Chondrocyte (in vitro differentiated cells): ENCODE data around the gene KCNK7. TPM values are rescaled to one million over a fixed set of nuclear protein-coding genes. Genes with fewer than 3 reads are reported as not detected.
A peak's percentile ranks its signal among the peaks of the same experiment; 100 is the strongest.

Experiments
- DNase-seq: peaks from one replicate; pipeline ENCODE4 v3.0.0; 2021; ENCODE audit warnings: mixed read lengths, low spot score
- H3K27ac Mint-ChIP-seq: one replicate; pipeline ENCODE4 v1.8.0; 2021; ENCODE audit warnings: mild to moderate bottlenecking, moderate library complexity, mixed read lengths; ENCODE audit not compliant: unreplicated experiment
- H3K27me3 Mint-ChIP-seq: 2 replicates; pipeline ENCODE4 v1.8.0; 2021; ENCODE audit warnings: low read depth, mixed read lengths
- H3K36me3 Mint-ChIP-seq: 2 replicates; pipeline ENCODE4 v1.8.0; 2021; ENCODE audit warnings: low read depth, mixed read lengths
- H3K4me1 Mint-ChIP-seq: 2 replicates; pipeline ENCODE4 v1.8.0; 2021; ENCODE audit warnings: low read depth, mild to moderate bottlenecking, mixed read lengths
- H3K4me3 Mint-ChIP-seq: one replicate; pipeline ENCODE4 v1.8.0; 2021; ENCODE audit warnings: mild to moderate bottlenecking, moderate library complexity, mixed read lengths; ENCODE audit not compliant: unreplicated experiment
- H3K9me3 Mint-ChIP-seq: 2 replicates; pipeline ENCODE4 v1.8.0; 2021; ENCODE audit warnings: low read depth, mixed read lengths
- total RNA-seq: library from RNA; stranded (reverse); gene quantifications from 3 replicates; pipeline ENCODE4 v1.2.1, GENCODE V29; 2021
- TF ChIP-seq, protein P1 (sequence below): fragments of 200-600 bp; sonication (generic); IDR thresholded peaks from 2 replicates; pipeline ENCODE4 v1.5.0; 2021; ENCODE audit warnings: antibody characterized with exemption, mild to moderate bottlenecking, moderate library complexity

Gene KCNK7
- total RNA-seq, 1 donor from 2014 or later, result 0.22 TPM

DNA sequence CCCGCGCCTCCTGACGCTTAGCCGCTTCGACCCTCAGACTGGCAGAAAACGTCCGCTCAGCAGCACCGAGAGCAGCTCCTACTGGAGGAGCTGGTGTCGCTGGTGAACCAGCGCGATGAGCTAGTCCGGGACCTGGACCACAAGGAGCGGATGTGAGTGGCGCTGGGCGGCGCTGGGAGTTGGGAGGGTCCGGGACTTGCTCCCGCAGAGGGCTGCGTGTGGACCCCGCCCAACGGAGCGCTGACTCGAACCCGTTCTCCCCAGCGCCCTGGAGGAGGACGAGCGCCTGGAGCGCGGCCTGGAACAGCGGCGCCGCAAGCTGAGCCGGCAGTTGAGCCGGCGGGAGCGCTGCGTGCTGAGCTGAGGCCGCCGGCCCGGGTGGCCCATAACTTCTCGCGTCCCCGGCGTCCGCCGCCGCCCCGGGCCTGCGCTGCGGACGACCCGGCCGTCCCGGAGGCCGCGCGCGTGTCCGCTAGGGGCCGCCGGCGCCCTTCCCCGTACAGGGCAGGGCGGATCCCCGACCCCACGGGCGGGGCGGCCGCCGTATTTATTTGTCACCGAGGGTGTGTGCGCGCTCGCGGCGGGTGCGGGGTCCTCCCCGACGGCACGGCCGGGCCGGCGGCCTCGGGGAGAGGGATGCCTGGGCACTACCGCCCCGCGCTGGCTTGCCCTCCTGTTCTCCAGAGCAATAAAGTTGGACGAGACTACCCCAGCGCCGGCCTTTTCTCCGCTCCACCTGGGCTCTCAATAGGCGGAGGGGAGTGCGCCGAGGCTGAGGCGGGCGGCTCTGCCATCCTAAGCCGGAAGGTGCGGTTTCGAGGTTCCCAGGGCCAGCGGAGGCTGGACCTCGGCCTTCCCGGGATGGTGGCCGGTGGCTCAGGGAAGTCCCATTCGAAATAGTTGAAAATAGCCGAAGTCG is 3.4 kb downstream of the KCNK7 start:
- TF ChIP-seq, protein P1, sequence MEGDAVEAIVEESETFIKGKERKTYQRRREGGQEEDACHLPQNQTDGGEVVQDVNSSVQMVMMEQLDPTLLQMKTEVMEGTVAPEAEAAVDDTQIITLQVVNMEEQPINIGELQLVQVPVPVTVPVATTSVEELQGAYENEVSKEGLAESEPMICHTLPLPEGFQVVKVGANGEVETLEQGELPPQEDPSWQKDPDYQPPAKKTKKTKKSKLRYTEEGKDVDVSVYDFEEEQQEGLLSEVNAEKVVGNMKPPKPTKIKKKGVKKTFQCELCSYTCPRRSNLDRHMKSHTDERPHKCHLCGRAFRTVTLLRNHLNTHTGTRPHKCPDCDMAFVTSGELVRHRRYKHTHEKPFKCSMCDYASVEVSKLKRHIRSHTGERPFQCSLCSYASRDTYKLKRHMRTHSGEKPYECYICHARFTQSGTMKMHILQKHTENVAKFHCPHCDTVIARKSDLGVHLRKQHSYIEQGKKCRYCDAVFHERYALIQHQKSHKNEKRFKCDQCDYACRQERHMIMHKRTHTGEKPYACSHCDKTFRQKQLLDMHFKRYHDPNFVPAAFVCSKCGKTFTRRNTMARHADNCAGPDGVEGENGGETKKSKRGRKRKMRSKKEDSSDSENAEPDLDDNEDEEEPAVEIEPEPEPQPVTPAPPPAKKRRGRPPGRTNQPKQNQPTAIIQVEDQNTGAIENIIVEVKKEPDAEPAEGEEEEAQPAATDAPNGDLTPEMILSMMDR, result no peak
- H3K4me3 Mint-ChIP-seq, result no peak overlapping the region
- H3K4me1 Mint-ChIP-seq, result peaks cover 23% of the 10 kb centered on the region
- H3K9me3 Mint-ChIP-seq, result no peaks in the 10 kb centered on the region
- H3K27ac Mint-ChIP-seq, result no peak overlapping the region
- no peaks in the 10 kb centered on the region for H3K27me3 Mint-ChIP-seq
- H3K36me3 Mint-ChIP-seq, result peaks cover 5% of the 10 kb centered on the region
- no peak for DNase-seq

DNA sequence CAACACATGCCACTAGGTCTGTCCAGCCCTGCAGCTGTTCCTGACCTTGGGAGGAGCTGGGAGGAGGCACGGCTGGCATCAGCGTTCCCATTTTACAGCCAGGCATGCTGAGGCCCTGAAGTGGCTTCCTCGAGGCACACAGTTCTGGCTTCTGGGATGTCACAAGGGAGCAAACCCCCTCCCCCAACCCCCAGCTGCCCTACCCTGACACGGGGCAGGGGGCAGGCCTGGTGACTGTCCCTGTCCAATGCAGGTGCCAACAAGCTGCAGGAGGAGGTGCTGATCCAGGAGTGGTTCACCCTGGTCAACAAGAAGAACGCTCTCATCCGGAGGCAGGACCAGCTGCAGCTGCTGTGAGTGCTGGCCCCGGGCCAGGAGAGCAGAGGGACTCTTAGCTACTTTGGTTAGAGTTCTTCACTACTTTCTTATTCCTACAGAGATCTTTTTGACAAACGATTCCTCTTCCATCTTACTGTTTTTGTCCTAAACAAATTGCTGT is 5.3 kb downstream of the KCNK7 start:
- Mint-ChIP-seq H3K27ac (no peak overlapping the region), H3K4me1 (peaks cover 30% of the 10 kb centered on the region), H3K36me3 (peaks cover 7% of the 10 kb centered on the region), H3K4me3 (no peak overlapping the region), H3K27me3 (no peaks in the 10 kb centered on the region), H3K9me3 (no peaks in the 10 kb centered on the region)
- no peak for DNase-seq
- TF ChIP-seq, protein P1, result no peak

DNA sequence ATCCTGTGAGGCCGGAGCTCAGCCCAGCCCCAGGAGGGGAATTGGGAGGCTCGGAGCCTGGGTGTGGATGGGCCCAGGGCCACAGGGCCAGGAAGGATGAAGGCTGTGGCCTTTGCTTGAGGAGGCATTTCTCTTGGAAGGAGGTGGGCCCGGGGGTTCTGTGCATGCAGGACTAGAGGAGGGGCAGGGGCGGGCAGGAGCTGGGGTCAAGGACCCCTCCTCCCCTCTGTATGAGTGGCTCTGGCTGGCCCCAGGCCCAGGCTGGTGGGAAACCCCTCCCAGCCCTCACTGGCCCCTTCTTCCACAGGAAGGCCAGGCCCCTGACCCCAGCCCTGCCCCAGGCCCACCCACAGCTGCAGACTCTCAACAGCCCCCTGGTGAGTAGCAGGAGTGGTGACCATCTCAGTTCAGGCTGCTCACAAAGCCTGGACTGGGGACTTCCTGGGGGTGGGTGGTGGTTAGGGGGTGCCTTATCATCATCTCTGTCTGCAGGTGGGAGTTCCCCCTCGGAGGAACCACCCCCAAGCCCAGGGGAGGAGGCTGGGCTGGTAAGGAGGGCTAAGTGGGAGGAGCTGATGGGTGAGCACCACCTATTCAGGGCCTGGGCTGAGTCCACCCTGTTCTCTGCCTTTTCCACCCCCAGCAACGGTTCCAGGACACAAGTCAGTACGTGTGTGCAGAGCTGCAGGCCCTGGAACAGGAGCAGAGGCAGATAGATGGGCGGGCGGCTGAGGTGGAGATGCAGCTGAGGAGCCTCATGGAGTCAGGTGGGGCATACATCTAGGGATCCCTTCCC is 6.0 kb downstream of the KCNK7 start:
- Mint-ChIP-seq H3K36me3 (peaks cover 7% of the 10 kb centered on the region), H3K27me3 (no peaks in the 10 kb centered on the region), H3K4me1 (peaks cover 30% of the 10 kb centered on the region), H3K9me3 (no peaks in the 10 kb centered on the region), H3K27ac (no peak overlapping the region), H3K4me3 (no peak overlapping the region)
- DNase-seq, result no peak
- TF ChIP-seq, protein P1, result no peak

DNA sequence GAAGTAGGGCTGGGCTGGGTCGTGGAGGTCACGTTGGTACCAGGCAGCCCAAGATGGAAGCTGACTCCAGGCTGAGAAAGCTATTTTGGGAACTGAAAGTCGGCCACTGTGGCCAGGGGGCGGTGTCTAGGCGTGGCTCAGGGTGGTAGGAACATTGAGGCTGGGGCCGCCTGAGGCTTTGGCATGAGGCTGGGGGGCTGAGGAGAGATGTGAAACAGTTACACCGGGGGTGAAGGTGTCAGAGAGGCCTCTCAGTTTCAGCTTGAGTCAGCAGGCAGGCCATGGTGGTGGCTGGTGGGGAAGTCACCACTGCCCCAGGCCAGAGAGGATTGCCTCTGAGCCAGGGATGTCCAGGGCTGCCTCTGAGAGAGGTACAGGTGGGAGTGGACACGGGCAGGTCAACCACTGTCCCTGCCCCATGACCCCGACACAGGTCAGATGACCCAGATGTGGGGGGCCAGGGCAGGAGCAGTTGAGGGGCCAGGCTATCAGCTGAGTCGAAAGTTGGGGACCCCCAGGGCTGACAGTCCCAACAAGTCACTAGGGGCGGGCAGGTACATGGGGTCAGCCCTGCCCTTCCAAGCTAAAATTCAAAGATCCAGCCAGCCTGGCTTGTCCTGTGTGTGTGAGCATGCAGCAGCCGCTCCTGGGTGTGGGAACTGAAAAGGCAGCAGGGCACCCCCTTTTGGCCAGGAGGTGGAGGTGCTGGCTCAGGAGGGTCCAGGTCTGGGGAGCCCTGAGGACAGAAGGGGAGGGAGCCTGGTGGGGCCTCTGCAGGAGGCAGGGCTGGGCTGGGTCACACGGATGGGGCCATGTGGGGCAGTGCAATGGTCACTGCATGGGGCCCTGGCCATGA is 7.2 kb downstream of the KCNK7 start:
- DNase-seq, result no peak
- H3K27ac Mint-ChIP-seq, result no peak overlapping the region
- H3K27me3 Mint-ChIP-seq, result no peaks in the 10 kb centered on the region
- peaks cover 30% of the 10 kb centered on the region for H3K4me1 Mint-ChIP-seq
- peaks cover 9% of the 10 kb centered on the region for H3K36me3 Mint-ChIP-seq
- H3K4me3 Mint-ChIP-seq, result no peak overlapping the region
- H3K9me3 Mint-ChIP-seq, result no peaks in the 10 kb centered on the region
- TF ChIP-seq, protein P1, result peak; percentile 72
